H9 (cell line): ENCODE measurements around the gene NACC2. TPM values are rescaled to one million over a fixed set of nuclear protein-coding genes. Genes with fewer than 3 reads are reported as not detected.

Experiments
- DNase-seq: peaks from one replicate; pipeline ENCODE4 v3.0.0-alpha.2; 2017
- H2AFZ ChIP-seq: one replicate; pipeline ENCODE4 v1.6.1; 2013; ENCODE audit warnings: mild to moderate bottlenecking, low read length, control low read depth, moderate library complexity
- H2AK5ac ChIP-seq: 2 replicates; pipeline ENCODE4 v1.6.1; 2013; ENCODE audit warnings: low read length, control low read depth, mixed read lengths; ENCODE audit not compliant: insufficient read length
- H2BK120ac ChIP-seq: one replicate; pipeline ENCODE4 v1.6.1; 2013; ENCODE audit warnings: low read depth, mild to moderate bottlenecking, low read length, control low read depth, inconsistent platforms; ENCODE audit not compliant: poor library complexity, severe bottlenecking
- H2BK12ac ChIP-seq: 2 replicates; pipeline ENCODE4 v1.6.1; 2013; ENCODE audit warnings: low read length, control low read depth, mixed read lengths, low read depth; ENCODE audit not compliant: insufficient read length
- H2BK15ac ChIP-seq: 2 replicates; pipeline ENCODE4 v1.6.1; 2013; ENCODE audit warnings: low read depth, low read length, control low read depth
- H2BK20ac ChIP-seq: one replicate; pipeline ENCODE4 v1.6.1; 2013; ENCODE audit warnings: low read depth, mild to moderate bottlenecking, low read length, control low read depth, inconsistent platforms; ENCODE audit not compliant: poor library complexity, severe bottlenecking
- H2BK5ac ChIP-seq: 2 replicates; pipeline ENCODE4 v1.6.1; 2013; ENCODE audit warnings: low read length, control low read depth, mixed read lengths; ENCODE audit not compliant: insufficient read length
- H3K14ac ChIP-seq: 2 replicates; pipeline ENCODE4 v1.6.1; 2013; ENCODE audit warnings: low read length, control low read depth; ENCODE audit not compliant: insufficient read depth
- H3K18ac ChIP-seq: 2 replicates; pipeline ENCODE4 v1.6.1; 2013; ENCODE audit warnings: low read depth, mild to moderate bottlenecking, mixed read lengths, low read length, control low read depth; ENCODE audit not compliant: insufficient read length
- H3K23ac ChIP-seq: 2 replicates; pipeline ENCODE4 v1.6.1; 2013; ENCODE audit warnings: low read length, control low read depth, mixed read lengths, low read depth; ENCODE audit not compliant: insufficient read length
- H3K23me2 ChIP-seq: 2 replicates; pipeline ENCODE4 v1.6.1; 2013; ENCODE audit warnings: low read depth, mild to moderate bottlenecking, mixed read lengths, low read length, control low read depth; ENCODE audit not compliant: insufficient read length, poor library complexity, severe bottlenecking
- H3K27ac ChIP-seq: 2 replicates; pipeline ENCODE4 v1.5.1; 2013; ENCODE audit warnings: low read length, control low read depth, mixed read lengths, low read depth; ENCODE audit not compliant: insufficient read length
- H3K27me3 ChIP-seq: 2 replicates; pipeline ENCODE4 v1.6.1; 2013; ENCODE audit warnings: low read length, control low read depth, inconsistent platforms; ENCODE audit not compliant: insufficient read depth
- H3K4ac ChIP-seq: 2 replicates; pipeline ENCODE4 v1.6.1; 2013; ENCODE audit warnings: low read depth, mild to moderate bottlenecking, control low read depth, inconsistent platforms, low read length, moderate library complexity
- H3K4me1 ChIP-seq: 2 replicates; pipeline ENCODE4 v1.6.1; 2013; ENCODE audit warnings: low read length, control low read depth, inconsistent platforms; ENCODE audit not compliant: insufficient read depth
- H3K4me2 ChIP-seq: 2 replicates; pipeline ENCODE4 v1.6.1; 2013; ENCODE audit warnings: low read length, control low read depth, mixed read lengths; ENCODE audit not compliant: insufficient read length, insufficient read depth
- H3K56ac ChIP-seq: 2 replicates; pipeline ENCODE4 v1.6.1; 2013; ENCODE audit warnings: low read depth, mild to moderate bottlenecking, mixed read lengths, low read length, control low read depth; ENCODE audit not compliant: insufficient read length
- H3K79me1 ChIP-seq: 2 replicates; pipeline ENCODE4 v1.6.1; 2013; ENCODE audit warnings: low read depth, mild to moderate bottlenecking, moderate library complexity, low read length, control low read depth, inconsistent platforms; ENCODE audit not compliant: insufficient read depth, poor library complexity, severe bottlenecking
- H3K79me2 ChIP-seq: 2 replicates; pipeline ENCODE4 v1.6.1; 2013; ENCODE audit warnings: low read length, control low read depth, inconsistent platforms; ENCODE audit not compliant: insufficient read depth
- H3K9ac ChIP-seq: 2 replicates; pipeline ENCODE4 v1.6.1; 2013; ENCODE audit warnings: low read length, control low read depth, mixed read lengths; ENCODE audit not compliant: insufficient read length; ENCODE audit errors: extremely low read depth
- H3K9me3 ChIP-seq: one replicate; pipeline ENCODE4 v1.6.1; 2013; ENCODE audit warnings: low read depth, low read length, inconsistent platforms; ENCODE audit not compliant: control insufficient read depth
- H3T11ph ChIP-seq: one replicate; pipeline ENCODE4 v1.6.1; 2013; ENCODE audit warnings: mild to moderate bottlenecking, low read length, control low read depth, inconsistent platforms
- H4K20me1 ChIP-seq: one replicate; pipeline ENCODE4 v1.6.1; 2013; ENCODE audit not compliant: control insufficient read depth, insufficient read length, insufficient read depth
- H4K5ac ChIP-seq: 2 replicates; pipeline ENCODE4 v1.6.1; 2013; ENCODE audit warnings: low read depth, mild to moderate bottlenecking, mixed read lengths, low read length, control low read depth; ENCODE audit not compliant: insufficient read length
- H4K8ac ChIP-seq: replicated peaks from 2 replicates; pipeline ENCODE4 v1.6.1; 2013; ENCODE audit warnings: low read length, control low read depth, mixed read lengths, low read depth; ENCODE audit not compliant: insufficient read length
- H4K91ac ChIP-seq: 2 replicates; pipeline ENCODE4 v1.6.1; 2013; ENCODE audit warnings: low read depth, mild to moderate bottlenecking, moderate library complexity, mixed read lengths, low read length, control low read depth; ENCODE audit not compliant: insufficient read length
- H3K27ac Mint-ChIP-seq, 3 experiments: 2 replicates in 2 of 3; 3 replicates in 1 of 3; pipeline ENCODE4 v1.8.0; 2020 to 2021; ENCODE audit warnings: mixed read lengths in 3 of 3, mild to moderate bottlenecking in 1 of 3, moderate library complexity in 1 of 3
- H3K27me3 Mint-ChIP-seq: 2 replicates; pipeline ENCODE4 v1.8.0; 2021; ENCODE audit warnings: low read depth, mild to moderate bottlenecking, moderate library complexity, mixed read lengths
- H3K36me3 Mint-ChIP-seq, 3 experiments: 2 replicates in 2 of 3; 3 replicates in 1 of 3; pipeline ENCODE4 v1.8.0; 2020 to 2021; ENCODE audit warnings: low read depth in 3 of 3, mixed read lengths in 3 of 3; ENCODE audit not compliant: insufficient read depth in 1 of 3
- H3K4me1 Mint-ChIP-seq, 2 experiments: 2 replicates each; pipeline ENCODE4 v1.8.0; 2020; ENCODE audit warnings: mixed read lengths in 2 of 2
- H3K4me3 Mint-ChIP-seq, 2 experiments: 2 replicates in 1 of 2; 3 replicates in 1 of 2; pipeline ENCODE4 v1.8.0; 2020 to 2021; ENCODE audit warnings: mild to moderate bottlenecking in 2 of 2, mixed read lengths in 2 of 2, moderate library complexity in 1 of 2
- H3K9me3 Mint-ChIP-seq, 2 experiments: 2 replicates in 1 of 2; 3 replicates in 1 of 2; pipeline ENCODE4 v1.8.0; 2020; ENCODE audit warnings: mild to moderate bottlenecking in 2 of 2, mixed read lengths in 2 of 2, moderate library complexity in 1 of 2
- WGBS: extraction: QIAGEN DNeasy Blood & Tissue Kit; methylation state at CpG from one replicate; pipeline ENCODE4 v1.1.7; 2013; ENCODE audit warnings: missing lambda C conversion rate, low lambda C conversion rate, mixed read lengths; ENCODE audit not compliant: insufficient read length; ENCODE audit errors: extremely low coverage; 5-methylcytosine and 5-hydroxymethylcytosine counted together
- total RNA-seq: library from RNA; stranded (reverse); gene quantifications from 2 replicates; pipeline ENCODE4 v1.2.1, GENCODE V29; 2021
- TF ChIP-seq, protein P1 (sequence below): fragments of 200-600 bp; sonication (generic); conservative IDR thresholded peaks from 3 replicates; pipeline ENCODE4 v1.8.0; 2021; ENCODE audit warnings: antibody characterized with exemption, mild to moderate bottlenecking

Gene NACC2
- total RNA-seq, 1 experiment from 2014 or later: 11.5 TPM

DNA sequence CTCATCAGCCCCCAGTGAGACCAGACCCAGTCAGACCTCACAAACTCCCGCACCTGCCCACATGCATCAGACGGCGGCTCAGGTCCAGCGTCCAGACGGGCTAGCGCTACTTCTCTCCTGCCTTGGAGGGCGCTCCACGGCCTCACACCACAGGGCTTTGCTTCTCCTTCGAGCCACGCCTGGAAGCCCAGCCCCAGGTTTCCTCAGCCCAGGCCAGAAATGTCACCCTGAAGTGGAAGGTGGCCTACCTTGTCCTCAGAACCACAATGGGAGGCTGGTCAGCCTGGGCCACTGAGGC is 2.8 kb downstream of the NACC2 start:
- Histone ChIP-seq H4K20me1 (peaks cover 6% of the 10 kb centered on the region), H3K4ac (no peak overlapping the region), H4K5ac (no peak overlapping the region), H3K27me3 (peaks cover 3% of the 10 kb centered on the region; the same call in 1 of the 2 replicates), H3T11ph (no peak overlapping the region), H3K4me1 (no peaks in the 10 kb centered on the region), H4K8ac (no peak overlapping the region), H2BK5ac (no peak overlapping the region), H3K9ac (no peak overlapping the region), H3K79me2 (no peaks in the 10 kb centered on the region; the same call in 1 of the 2 replicates), H4K91ac (no peak overlapping the region), H2BK15ac (no peak overlapping the region), H3K56ac (no peak overlapping the region), H2BK120ac (no peak overlapping the region), H3K27ac (no peak overlapping the region), H2BK12ac (no peak overlapping the region), H3K18ac (no peak overlapping the region), H3K79me1 (no peaks in the 10 kb centered on the region), H3K4me2 (no peak overlapping the region), H3K14ac (no peak overlapping the region), H2BK20ac (no peak overlapping the region), H3K23ac (no peak overlapping the region), H2AK5ac (no peak overlapping the region), H2AFZ (no peak overlapping the region), H3K23me2 (peaks cover 4% of the 10 kb centered on the region), H3K9me3 (no peaks in the 10 kb centered on the region)
- DNase-seq: no peak
- WGBS: no CpG with 5 or more reads among the region's 10 CpGs
- peaks cover 19 to 45% of the 10 kb centered on the region in 2 experiments for H3K4me1 Mint-ChIP-seq
- TF ChIP-seq, protein P1, sequence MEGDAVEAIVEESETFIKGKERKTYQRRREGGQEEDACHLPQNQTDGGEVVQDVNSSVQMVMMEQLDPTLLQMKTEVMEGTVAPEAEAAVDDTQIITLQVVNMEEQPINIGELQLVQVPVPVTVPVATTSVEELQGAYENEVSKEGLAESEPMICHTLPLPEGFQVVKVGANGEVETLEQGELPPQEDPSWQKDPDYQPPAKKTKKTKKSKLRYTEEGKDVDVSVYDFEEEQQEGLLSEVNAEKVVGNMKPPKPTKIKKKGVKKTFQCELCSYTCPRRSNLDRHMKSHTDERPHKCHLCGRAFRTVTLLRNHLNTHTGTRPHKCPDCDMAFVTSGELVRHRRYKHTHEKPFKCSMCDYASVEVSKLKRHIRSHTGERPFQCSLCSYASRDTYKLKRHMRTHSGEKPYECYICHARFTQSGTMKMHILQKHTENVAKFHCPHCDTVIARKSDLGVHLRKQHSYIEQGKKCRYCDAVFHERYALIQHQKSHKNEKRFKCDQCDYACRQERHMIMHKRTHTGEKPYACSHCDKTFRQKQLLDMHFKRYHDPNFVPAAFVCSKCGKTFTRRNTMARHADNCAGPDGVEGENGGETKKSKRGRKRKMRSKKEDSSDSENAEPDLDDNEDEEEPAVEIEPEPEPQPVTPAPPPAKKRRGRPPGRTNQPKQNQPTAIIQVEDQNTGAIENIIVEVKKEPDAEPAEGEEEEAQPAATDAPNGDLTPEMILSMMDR: no peak
- H3K27ac Mint-ChIP-seq: no peak overlapping the region
- H3K9me3 Mint-ChIP-seq: no peaks in the 10 kb centered on the region
- no peak overlapping the region for H3K4me3 Mint-ChIP-seq
- peaks cover 26% of the 10 kb centered on the region for H3K27me3 Mint-ChIP-seq
- H3K36me3 Mint-ChIP-seq: no peaks in the 10 kb centered on the region
